Vagina (tissue), 2 donors: ENCODE results near the gene GALNT5.

ENCODE experiments used
- CTCF ChIP-seq, 3 experiments: fragments of 450-650 bp in 2 of 3; fragments of 200-600 bp in 1 of 3; sonication (generic) in 1 of 3; IDR thresholded peaks; one replicate each; pipeline ENCODE4 v1.5.1; 2017 to 2019; ENCODE audit warnings: antibody characterized with exemption in 3 of 3, mild to moderate bottlenecking in 2 of 3, moderate library complexity in 2 of 3
- POLR2A ChIP-seq, 2 donors: fragments of 450-650 bp; IDR thresholded peaks; one replicate each; pipeline ENCODE4 v1.6.1; 2017; ENCODE audit warnings: antibody characterized with exemption in 2 of 2, mild to moderate bottlenecking in 2 of 2, moderate library complexity in 2 of 2
- POLR2AphosphoS5 ChIP-seq, 2 donors: sonication (generic); formaldehyde crosslinking; IDR thresholded peaks; one replicate each; pipeline ENCODE4 v1.9.0; 2017; ENCODE audit warnings: antibody characterized with exemption in 2 of 2, mild to moderate bottlenecking in 2 of 2, low read depth in 1 of 2; ENCODE audit not compliant: insufficient read depth in 1 of 2

- no peak for TF ChIP-seq CTCF (IDR thresholded peaks at IDR 0.05)
- no peak for TF ChIP-seq POLR2AphosphoS5 (IDR thresholded peaks at IDR 0.05; ENCODE audit: insufficient read depth in 1 of 2, low read depth in 1 of 2)
- no peak for TF ChIP-seq POLR2A (IDR thresholded peaks at IDR 0.05)
Observed at GRCh38 chr2:157315901-157316300, 58.4 kb downstream of the GALNT5 start.
